Adrenal gland (tissue), 5 donors: ENCODE results near the gene RASA3.

Experiments
- POLR2A ChIP-seq, 2 donors: fragments of 450-650 bp; IDR thresholded peaks; one replicate each; pipeline ENCODE4 v1.6.1; 2017; ENCODE audit warnings: antibody characterized with exemption in 2 of 2, mild to moderate bottlenecking in 2 of 2, moderate library complexity in 1 of 2
- TF ChIP-seq, protein P1 (sequence below), 6 experiments: fragments of 450-650 bp in 4 of 6; fragments of 200-600 bp in 2 of 6; sonication (generic) in 1 of 6; IDR thresholded peaks; 1 replicate in 5 of 6; 2 replicates in 1 of 6; pipeline versions ENCODE4 v1.5.1 to v1.8.0; 2016 to 2021; ENCODE audit warnings: antibody characterized with exemption in 6 of 6, mild to moderate bottlenecking in 2 of 6, moderate library complexity in 1 of 6
- donor health status: DM: no; HTN: no; CAD: no.

GRCh38 chr13:114089751-114090400, 42.5 kb downstream of the RASA3 start:
- TF ChIP-seq, protein P1, sequence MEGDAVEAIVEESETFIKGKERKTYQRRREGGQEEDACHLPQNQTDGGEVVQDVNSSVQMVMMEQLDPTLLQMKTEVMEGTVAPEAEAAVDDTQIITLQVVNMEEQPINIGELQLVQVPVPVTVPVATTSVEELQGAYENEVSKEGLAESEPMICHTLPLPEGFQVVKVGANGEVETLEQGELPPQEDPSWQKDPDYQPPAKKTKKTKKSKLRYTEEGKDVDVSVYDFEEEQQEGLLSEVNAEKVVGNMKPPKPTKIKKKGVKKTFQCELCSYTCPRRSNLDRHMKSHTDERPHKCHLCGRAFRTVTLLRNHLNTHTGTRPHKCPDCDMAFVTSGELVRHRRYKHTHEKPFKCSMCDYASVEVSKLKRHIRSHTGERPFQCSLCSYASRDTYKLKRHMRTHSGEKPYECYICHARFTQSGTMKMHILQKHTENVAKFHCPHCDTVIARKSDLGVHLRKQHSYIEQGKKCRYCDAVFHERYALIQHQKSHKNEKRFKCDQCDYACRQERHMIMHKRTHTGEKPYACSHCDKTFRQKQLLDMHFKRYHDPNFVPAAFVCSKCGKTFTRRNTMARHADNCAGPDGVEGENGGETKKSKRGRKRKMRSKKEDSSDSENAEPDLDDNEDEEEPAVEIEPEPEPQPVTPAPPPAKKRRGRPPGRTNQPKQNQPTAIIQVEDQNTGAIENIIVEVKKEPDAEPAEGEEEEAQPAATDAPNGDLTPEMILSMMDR (IDR thresholded peaks at IDR 0.05) = no peak
- TF ChIP-seq POLR2A (IDR thresholded peaks at IDR 0.05) = no peak
